Caco-2 (cell line): Measurements from ENCODE around the gene ZBTB5. TPM values are rescaled to one million over a fixed set of nuclear protein-coding genes. Genes with fewer than 3 reads are reported as not detected.

ENCODE experiments used
- BruUV-seq: library from RNA; stranded (reverse); fragments of 400-500 nt; replicated peaks from 2 replicates; lab custom pipeline; 2021; lab: Mats Ljungman, UMichigan
- CTCF ChIA-PET: fragments of 300-600 bp; sonication (Branson Sonifier 250); formaldehyde crosslinking; loops from one replicate; lab custom pipeline; 2022; ENCODE audit warnings: antibody characterized with exemption; lab: Charles Lee
- POLR2A ChIA-PET: fragments of 300-600 bp; sonication (Branson Sonifier 250); formaldehyde crosslinking; loops from one replicate; lab custom pipeline; 2022; ENCODE audit warnings: antibody characterized with exemption; lab: Charles Lee
- DNase-seq, 2 experiments: peaks; one replicate each; pipeline versions ENCODE4 v3.0.0 to v3.0.0-alpha.2; 2020 to 2022
- H3K27me3 ChIP-seq: replicated peaks from 2 replicates; pipeline ENCODE4 v1.6.0; 2011; ENCODE audit warnings: low read length; ENCODE audit not compliant: control insufficient read depth, insufficient read depth
- H3K36me3 ChIP-seq: 2 replicates; pipeline ENCODE4 v1.5.1; 2011; ENCODE audit warnings: low read length; ENCODE audit not compliant: control insufficient read depth, insufficient read depth
- H3K4me1 ChIP-seq: fragments of 250-450 bp; sonication (Bioruptor Pico); 2 replicates; pipeline ENCODE4 v1.5.1; 2020; ENCODE audit warnings: mild to moderate bottlenecking
- H3K4me3 ChIP-seq: 2 replicates; pipeline ENCODE4 v1.5.1; 2011; ENCODE audit warnings: low read depth, mild to moderate bottlenecking, control low read depth, low read length
- H3K9me3 ChIP-seq: fragments of 250-450 bp; sonication (Bioruptor Pico); 2 replicates; pipeline ENCODE4 v1.5.1; 2020; ENCODE audit warnings: mild to moderate bottlenecking, moderate library complexity
- H3K27ac Mint-ChIP-seq: one replicate; pipeline ENCODE4 v1.8.0; 2022; ENCODE audit warnings: mixed read lengths; ENCODE audit not compliant: unreplicated experiment
- H3K27me3 Mint-ChIP-seq: one replicate; pipeline ENCODE4 v1.8.0; 2022; ENCODE audit warnings: mixed read lengths; ENCODE audit not compliant: insufficient read depth, unreplicated experiment
- H3K36me3 Mint-ChIP-seq: one replicate; pipeline ENCODE4 v1.8.0; 2022; ENCODE audit warnings: mild to moderate bottlenecking, mixed read lengths; ENCODE audit not compliant: insufficient read depth, unreplicated experiment
- H3K4me1 Mint-ChIP-seq: one replicate; pipeline ENCODE4 v1.8.0; 2022; ENCODE audit warnings: low read depth, mixed read lengths; ENCODE audit not compliant: unreplicated experiment
- H3K4me3 Mint-ChIP-seq: one replicate; pipeline ENCODE4 v1.8.0; 2022; ENCODE audit warnings: mild to moderate bottlenecking, moderate library complexity, mixed read lengths; ENCODE audit not compliant: unreplicated experiment
- H3K9me3 Mint-ChIP-seq: one replicate; pipeline ENCODE4 v1.8.0; 2022; ENCODE audit warnings: mixed read lengths; ENCODE audit not compliant: unreplicated experiment
- intact Hi-C: fragments of 100-400 bp; cut with micrococcal nuclease; formaldehyde crosslinking; loops from one replicate; pipeline ENCODE4 v1.10.0; 2022; ENCODE audit not compliant: unreplicated experiment
- total RNA-seq: library from RNA; stranded (reverse); gene quantifications from 2 replicates; pipeline ENCODE4 v1.2.3, GENCODE V29; 2022
- TF ChIP-seq, protein P1 (sequence below), 2 experiments: fragments of 200-600 bp in 1 of 2; IDR thresholded peaks; 1 replicate in 1 of 2; 2 replicates in 1 of 2; pipeline versions ENCODE4 v1.5.1 to v1.8.0; 2011 to 2022; ENCODE audit warnings: antibody characterized with exemption in 1 of 2, control low read depth in 1 of 2, inconsistent platforms in 1 of 2, low read depth in 1 of 2, low read length in 1 of 2, mild to moderate bottlenecking in 1 of 2, moderate library complexity in 1 of 2; ENCODE audit not compliant: insufficient read depth in 1 of 2, severe bottlenecking in 1 of 2, unreplicated experiment in 1 of 2

The ZBTB5 gene
- total RNA-seq, 1 experiment from 2014 or later, result 13.2 TPM

- POLR2A ChIA-PET, result interaction anchor here (0.6 to 1.2 kb wide), 2 partner anchors 41 to 48 kb away, joined by 3 to 4 read pairs; partner anchors contain the start of gene ZBTB5
Observed at GRCh38 chr9:37417857-37418618, 47.2 kb downstream of the ZBTB5 start.

GRCh38 chr9:37417252-37417803 lies 47.9 kb downstream of the ZBTB5 start:
- Mint-ChIP-seq H3K9me3 (no peaks in the 10 kb centered on the region), H3K27me3 (no peaks in the 10 kb centered on the region), H3K27ac (no peak overlapping the region), H3K4me3 (no peak overlapping the region), H3K4me1 (peaks cover 25% of the 10 kb centered on the region), H3K36me3 (peaks cover 11% of the 10 kb centered on the region)
- H3K36me3 ChIP-seq, result no peaks in the 10 kb centered on the region
- ChIA-PET CTCF (interaction anchor here (0.6 to 1.2 kb wide), 2 partner anchors 10 to 650 kb away, joined by 3 read pairs; no protein-coding TSS in a partner anchor), POLR2A (interaction anchor here (1.2 kb wide), 1 partner anchor 48 kb away, joined by 4 read pairs; the partner anchor contains the start of gene ZBTB5)
- TF ChIP-seq, protein P1, sequence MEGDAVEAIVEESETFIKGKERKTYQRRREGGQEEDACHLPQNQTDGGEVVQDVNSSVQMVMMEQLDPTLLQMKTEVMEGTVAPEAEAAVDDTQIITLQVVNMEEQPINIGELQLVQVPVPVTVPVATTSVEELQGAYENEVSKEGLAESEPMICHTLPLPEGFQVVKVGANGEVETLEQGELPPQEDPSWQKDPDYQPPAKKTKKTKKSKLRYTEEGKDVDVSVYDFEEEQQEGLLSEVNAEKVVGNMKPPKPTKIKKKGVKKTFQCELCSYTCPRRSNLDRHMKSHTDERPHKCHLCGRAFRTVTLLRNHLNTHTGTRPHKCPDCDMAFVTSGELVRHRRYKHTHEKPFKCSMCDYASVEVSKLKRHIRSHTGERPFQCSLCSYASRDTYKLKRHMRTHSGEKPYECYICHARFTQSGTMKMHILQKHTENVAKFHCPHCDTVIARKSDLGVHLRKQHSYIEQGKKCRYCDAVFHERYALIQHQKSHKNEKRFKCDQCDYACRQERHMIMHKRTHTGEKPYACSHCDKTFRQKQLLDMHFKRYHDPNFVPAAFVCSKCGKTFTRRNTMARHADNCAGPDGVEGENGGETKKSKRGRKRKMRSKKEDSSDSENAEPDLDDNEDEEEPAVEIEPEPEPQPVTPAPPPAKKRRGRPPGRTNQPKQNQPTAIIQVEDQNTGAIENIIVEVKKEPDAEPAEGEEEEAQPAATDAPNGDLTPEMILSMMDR (IDR thresholded peaks at IDR 0.05; ENCODE audit: insufficient read depth in 1 of 2, low read depth in 1 of 2, low read length in 1 of 2, severe bottlenecking in 1 of 2, unreplicated experiment in 1 of 2), result no peak
- DNase-seq, result no peak
- no peak overlapping the region for H3K4me3 ChIP-seq
- H3K9me3 ChIP-seq, result no peaks in the 10 kb centered on the region
- BruUV-seq, result no TSS peak
- peaks cover 37% of the 10 kb centered on the region for H3K4me1 ChIP-seq
- no peaks in the 10 kb centered on the region for H3K27me3 ChIP-seq
- intact Hi-C loops, result no loop called here

More at GRCh38 chr9:37417857-37418618, 47.2 kb downstream of the ZBTB5 start:
- Mint-ChIP-seq H3K9me3 (no peaks in the 10 kb centered on the region), H3K36me3 (peaks cover 11% of the 10 kb centered on the region), H3K4me3 (no peak overlapping the region), H3K27ac (peak overlapping the region; percentile 55), H3K27me3 (no peaks in the 10 kb centered on the region), H3K4me1 (peaks cover 24% of the 10 kb centered on the region)
- H3K4me1 ChIP-seq, result peaks cover 37% of the 10 kb centered on the region
- CTCF ChIA-PET, result interaction anchor here (0.6 to 1.2 kb wide), 2 partner anchors 11 to 649 kb away, joined by 3 read pairs; no protein-coding TSS in a partner anchor
- TF ChIP-seq, protein P1 (IDR thresholded peaks at IDR 0.05; ENCODE audit: insufficient read depth in 1 of 2, low read depth in 1 of 2, low read length in 1 of 2, severe bottlenecking in 1 of 2, unreplicated experiment in 1 of 2), result no peak
- intact Hi-C loops, result no loop called here
- no peaks in the 10 kb centered on the region for H3K36me3 ChIP-seq
- DNase-seq, result peak; percentile 67 to 78
- BruUV-seq, result no TSS peak
- H3K27me3 ChIP-seq, result no peaks in the 10 kb centered on the region
- H3K4me3 ChIP-seq, result no peak overlapping the region
- no peaks in the 10 kb centered on the region for H3K9me3 ChIP-seq

DNA sequence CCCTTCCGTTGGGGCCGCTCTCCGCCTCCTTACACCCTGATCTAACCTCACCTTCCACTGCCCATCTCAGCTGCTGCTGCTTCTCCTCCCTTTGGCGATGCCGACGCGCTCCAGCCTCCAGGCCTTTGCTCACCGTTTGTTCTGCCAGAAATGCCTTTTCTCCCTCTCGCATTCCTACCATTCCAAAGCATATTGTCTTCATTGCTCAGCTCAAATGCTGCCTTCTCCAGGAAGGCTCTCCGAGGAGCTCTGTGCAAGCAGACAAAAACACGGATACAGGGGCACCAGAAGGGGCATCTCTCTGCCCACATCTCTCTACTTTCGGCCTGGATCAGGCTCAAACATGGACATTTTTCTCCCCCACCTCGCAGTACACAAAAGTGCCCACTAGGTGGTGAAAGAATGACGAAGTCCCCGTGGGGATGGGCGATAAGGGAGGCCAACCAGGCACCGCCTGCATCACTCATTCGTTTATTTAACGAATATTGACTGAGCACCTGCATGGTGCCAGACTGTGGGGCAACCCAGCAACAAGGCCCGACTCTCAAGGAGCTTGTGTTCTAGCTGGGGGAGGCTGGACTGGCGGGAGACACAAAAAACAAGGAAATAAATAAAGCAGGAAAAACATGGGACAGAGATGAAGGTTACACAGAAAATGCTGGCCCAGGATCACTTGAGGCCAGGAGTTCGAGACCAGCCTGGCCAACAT lies 50.1 kb downstream of the ZBTB5 start:
- H3K4me3 ChIP-seq, result no peak overlapping the region
- intact Hi-C loops, result loop anchor here (2.0 kb wide), 3 partner anchors 16 to 58 kb away; partner anchors contain the start of gene ZBTB5

More for the DNA sequence above, 50.1 kb downstream of the ZBTB5 start:
- no peaks in the 10 kb centered on the region for H3K9me3 ChIP-seq
- Mint-ChIP-seq H3K4me3 (peak overlapping the region; percentile 65), H3K36me3 (peaks cover 11% of the 10 kb centered on the region), H3K9me3 (no peaks in the 10 kb centered on the region), H3K27me3 (no peaks in the 10 kb centered on the region), H3K4me1 (peaks cover 35% of the 10 kb centered on the region), H3K27ac (peak overlapping the region; percentile 87)
- H3K4me1 ChIP-seq, result peaks cover 40% of the 10 kb centered on the region
- peak; percentile 85 to 90 for DNase-seq
- H3K36me3 ChIP-seq, result no peaks in the 10 kb centered on the region
- POLR2A ChIA-PET, result interaction anchor here (0.5 to 1.2 kb wide), 2 partner anchors 51 to 54 kb away, joined by 3 read pairs; no protein-coding TSS in a partner anchor
- no TSS peak for BruUV-seq
- TF ChIP-seq, protein P1 (IDR thresholded peaks at IDR 0.05; ENCODE audit: insufficient read depth in 1 of 2, low read depth in 1 of 2, low read length in 1 of 2, severe bottlenecking in 1 of 2, unreplicated experiment in 1 of 2), result peak; percentile 68 to 88
- H3K27me3 ChIP-seq, result no peaks in the 10 kb centered on the region
- CTCF ChIA-PET, result interaction anchor here (0.6 to 0.7 kb wide), 2 partner anchors 24 to 212 kb away, joined by 3 read pairs; no protein-coding TSS in a partner anchor
